Activated CD8-positive, alpha-beta T cell treated with anti-CD3 and anti-CD28 coated beads for 36 hours (primary cell): ENCODE data around the gene CLN3. TPM values are rescaled to one million over a fixed set of nuclear protein-coding genes. Genes with fewer than 3 reads are reported as not detected.

Experiments
- ATAC-seq: fragments of 200-7000 bp; cut with Tn5 transposase; one replicate; pipeline ENCODE4 v1.10.0; 2021; ENCODE audit warnings: mild to moderate bottlenecking, moderate library complexity
- CTCF ChIA-PET: fragments of 350-600 bp; sonication (Branson Sonifier 250); formaldehyde crosslinking; loops from one replicate; lab custom pipeline; 2021; ENCODE audit warnings: antibody characterized with exemption; lab: Charles Lee
- POLR2A ChIA-PET: fragments of 350-600 bp; sonication (Branson Sonifier 250); formaldehyde crosslinking; loops from one replicate; lab custom pipeline; 2021; ENCODE audit warnings: antibody characterized with exemption; lab: Charles Lee
- DNase-seq: peaks from one replicate; pipeline ENCODE4 v3.0.0-alpha.2; 2020
- H3K27ac Mint-ChIP-seq: one replicate; pipeline ENCODE4 v1.8.0; 2021; ENCODE audit warnings: mild to moderate bottlenecking, mixed read lengths
- H3K27me3 Mint-ChIP-seq: one replicate; pipeline ENCODE4 v1.8.0; 2021; ENCODE audit warnings: mixed read lengths
- H3K36me3 Mint-ChIP-seq: one replicate; pipeline ENCODE4 v1.8.0; 2021; ENCODE audit warnings: low read depth, mixed read lengths
- H3K4me1 Mint-ChIP-seq: one replicate; pipeline ENCODE4 v1.8.0; 2021; ENCODE audit warnings: low read depth, mixed read lengths
- H3K4me3 Mint-ChIP-seq: one replicate; pipeline ENCODE4 v1.8.0; 2021; ENCODE audit warnings: mild to moderate bottlenecking, moderate library complexity, mixed read lengths
- H3K9me3 Mint-ChIP-seq: one replicate; pipeline ENCODE4 v1.8.0; 2021; ENCODE audit warnings: mixed read lengths
- intact Hi-C: fragments of 100-400 bp; cut with micrococcal nuclease; formaldehyde crosslinking; loops from one replicate; pipeline ENCODE4 v1.10.0; 2022
- total RNA-seq, 2 experiments: library from RNA; stranded (reverse); gene quantifications; one replicate each; pipeline ENCODE4 v1.2.3, GENCODE V29; 2021
- TF ChIP-seq, protein P1 (sequence below): fragments of 200-600 bp; IDR thresholded peaks from one replicate; pipeline ENCODE4 v1.8.0; 2022; ENCODE audit warnings: antibody characterized with exemption, mild to moderate bottlenecking

Gene CLN3
- total RNA-seq, 2 experiments from 2014 or later: 24.2 to 30.2 TPM

DNA sequence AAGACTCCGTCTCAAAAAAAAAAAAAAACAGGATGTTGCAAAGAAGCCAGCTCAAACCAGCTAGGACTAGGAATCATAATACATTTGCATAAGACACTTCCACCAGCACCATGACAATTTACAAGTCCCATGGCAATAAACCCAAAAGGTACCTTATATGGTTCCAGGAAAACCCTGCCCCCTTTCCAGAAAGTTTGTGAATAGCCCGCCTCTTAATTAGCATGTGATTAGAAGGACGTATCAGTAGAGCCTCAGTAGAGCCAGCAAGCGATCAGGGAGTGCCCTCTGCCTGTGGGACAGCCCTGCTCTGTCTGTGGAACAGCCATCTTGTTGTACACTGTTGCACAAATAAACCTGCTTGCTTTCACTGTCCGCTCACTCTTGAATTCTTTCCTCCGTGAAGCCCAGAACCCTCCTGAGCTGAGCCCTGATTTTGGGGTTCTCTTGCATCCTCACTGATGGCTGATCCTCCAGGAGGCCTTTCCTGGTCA lies 32.9 kb upstream of the CLN3 start:
- Mint-ChIP-seq H3K27ac (no peak overlapping the region), H3K9me3 (no peaks in the 10 kb centered on the region), H3K27me3 (no peaks in the 10 kb centered on the region), H3K36me3 (no peaks in the 10 kb centered on the region), H3K4me1 (peaks cover 6% of the 10 kb centered on the region), H3K4me3 (no peak overlapping the region)
- ChIA-PET CTCF (no interaction called here), POLR2A (interaction anchor here (0.9 kb wide), 1 partner anchor 9 kb away, joined by 3 read pairs; no protein-coding TSS in a partner anchor)
- intact Hi-C loops: no loop called here
- DNase-seq (peak; percentile 24), ATAC-seq (peak; percentile 82)
- TF ChIP-seq, protein P1, sequence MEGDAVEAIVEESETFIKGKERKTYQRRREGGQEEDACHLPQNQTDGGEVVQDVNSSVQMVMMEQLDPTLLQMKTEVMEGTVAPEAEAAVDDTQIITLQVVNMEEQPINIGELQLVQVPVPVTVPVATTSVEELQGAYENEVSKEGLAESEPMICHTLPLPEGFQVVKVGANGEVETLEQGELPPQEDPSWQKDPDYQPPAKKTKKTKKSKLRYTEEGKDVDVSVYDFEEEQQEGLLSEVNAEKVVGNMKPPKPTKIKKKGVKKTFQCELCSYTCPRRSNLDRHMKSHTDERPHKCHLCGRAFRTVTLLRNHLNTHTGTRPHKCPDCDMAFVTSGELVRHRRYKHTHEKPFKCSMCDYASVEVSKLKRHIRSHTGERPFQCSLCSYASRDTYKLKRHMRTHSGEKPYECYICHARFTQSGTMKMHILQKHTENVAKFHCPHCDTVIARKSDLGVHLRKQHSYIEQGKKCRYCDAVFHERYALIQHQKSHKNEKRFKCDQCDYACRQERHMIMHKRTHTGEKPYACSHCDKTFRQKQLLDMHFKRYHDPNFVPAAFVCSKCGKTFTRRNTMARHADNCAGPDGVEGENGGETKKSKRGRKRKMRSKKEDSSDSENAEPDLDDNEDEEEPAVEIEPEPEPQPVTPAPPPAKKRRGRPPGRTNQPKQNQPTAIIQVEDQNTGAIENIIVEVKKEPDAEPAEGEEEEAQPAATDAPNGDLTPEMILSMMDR: no peak

DNA sequence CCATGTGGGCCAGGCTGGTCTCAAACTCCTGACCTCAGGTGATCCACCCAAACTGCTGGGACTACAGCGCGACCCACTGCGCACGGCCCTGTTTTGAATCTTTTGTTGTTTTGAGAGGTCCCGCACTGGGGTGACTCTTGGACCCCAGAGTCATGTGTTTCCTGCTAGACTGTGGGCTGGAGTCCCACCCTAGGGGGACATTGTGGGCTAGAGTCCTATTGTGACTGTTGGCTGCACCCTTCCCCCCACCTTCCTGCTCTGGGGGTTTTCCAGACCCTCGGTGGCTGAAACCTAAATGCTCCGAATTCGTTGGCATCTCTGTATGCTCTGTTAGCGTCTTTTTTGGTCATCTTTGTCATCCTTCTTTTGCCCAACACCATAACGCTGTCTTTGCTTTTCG lies 30.9 kb upstream of the CLN3 start:
- TF ChIP-seq, protein P1: no peak
- ATAC-seq (peak; percentile 27), DNase-seq (peak; percentile 35)
- Mint-ChIP-seq H3K27me3 (no peaks in the 10 kb centered on the region), H3K36me3 (no peaks in the 10 kb centered on the region), H3K4me1 (peaks cover 6% of the 10 kb centered on the region), H3K9me3 (no peaks in the 10 kb centered on the region), H3K27ac (no peak overlapping the region), H3K4me3 (no peak overlapping the region)
- CTCF ChIA-PET: no interaction called here
- POLR2A ChIA-PET: interaction anchor here (1.1 kb wide), 1 partner anchor 18 kb away, joined by 3 read pairs; no protein-coding TSS in a partner anchor
- intact Hi-C loops: no loop called here

DNA sequence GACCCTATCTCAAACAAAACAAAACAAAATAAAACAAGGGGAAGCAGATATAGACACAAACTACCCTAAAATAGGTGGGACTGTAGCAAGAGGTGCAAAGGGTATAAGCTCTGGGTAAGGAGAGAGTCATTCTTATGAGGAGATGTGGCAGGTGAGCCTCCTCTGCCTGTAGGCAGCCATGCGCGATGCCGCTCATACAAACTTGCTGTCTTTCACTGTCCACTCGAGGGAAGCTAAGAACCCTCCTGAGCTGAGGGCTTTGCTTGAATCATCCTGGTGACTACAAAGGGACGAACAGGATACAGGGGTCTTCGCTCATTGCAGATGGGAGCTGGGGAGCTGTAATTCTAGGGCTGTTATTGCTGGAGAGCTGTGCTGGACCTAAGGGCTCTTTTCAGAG lies 29.6 kb upstream of the CLN3 start:
- ChIA-PET CTCF (no interaction called here), POLR2A (interaction anchor here (1.1 kb wide), 1 partner anchor 20 kb away, joined by 3 read pairs; no protein-coding TSS in a partner anchor)
- no peak for ATAC-seq
- intact Hi-C loops: no loop called here
- no peak for DNase-seq
- TF ChIP-seq, protein P1: no peak
- Mint-ChIP-seq H3K36me3 (no peaks in the 10 kb centered on the region), H3K4me3 (no peak overlapping the region), H3K27me3 (no peaks in the 10 kb centered on the region), H3K4me1 (peaks cover 6% of the 10 kb centered on the region), H3K27ac (no peak overlapping the region), H3K9me3 (no peaks in the 10 kb centered on the region)

DNA sequence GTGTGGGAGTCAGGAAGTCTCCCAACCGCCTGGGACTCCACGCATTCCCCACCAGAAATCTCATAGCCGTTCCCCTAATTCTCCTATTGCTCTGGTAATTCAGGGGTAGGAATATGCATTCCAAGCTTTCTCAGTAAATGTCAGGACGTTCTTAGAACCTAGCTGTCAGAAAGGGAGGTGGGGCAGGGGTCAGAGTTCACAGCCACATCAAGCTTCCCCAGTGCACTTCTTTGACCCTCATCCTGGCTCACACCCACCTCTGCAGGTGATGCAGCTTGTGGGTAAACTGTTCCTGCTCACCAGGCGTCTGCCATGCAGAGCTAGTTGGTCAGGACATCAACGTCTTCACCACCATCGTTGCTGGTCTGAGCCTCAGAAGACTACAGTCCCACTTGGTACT lies 28.8 kb upstream of the CLN3 start:
- H3K9me3 Mint-ChIP-seq: no peaks in the 10 kb centered on the region
- no peak for ATAC-seq
- no peaks in the 10 kb centered on the region for H3K36me3 Mint-ChIP-seq
- DNase-seq: no peak
- no peaks in the 10 kb centered on the region for H3K27me3 Mint-ChIP-seq
- intact Hi-C loops: no loop called here
- ChIA-PET CTCF (no interaction called here), POLR2A (no interaction called here)
- H3K4me1 Mint-ChIP-seq: peaks cover 6% of the 10 kb centered on the region
- H3K4me3 Mint-ChIP-seq: no peak overlapping the region
- TF ChIP-seq, protein P1: no peak
- H3K27ac Mint-ChIP-seq: no peak overlapping the region

DNA sequence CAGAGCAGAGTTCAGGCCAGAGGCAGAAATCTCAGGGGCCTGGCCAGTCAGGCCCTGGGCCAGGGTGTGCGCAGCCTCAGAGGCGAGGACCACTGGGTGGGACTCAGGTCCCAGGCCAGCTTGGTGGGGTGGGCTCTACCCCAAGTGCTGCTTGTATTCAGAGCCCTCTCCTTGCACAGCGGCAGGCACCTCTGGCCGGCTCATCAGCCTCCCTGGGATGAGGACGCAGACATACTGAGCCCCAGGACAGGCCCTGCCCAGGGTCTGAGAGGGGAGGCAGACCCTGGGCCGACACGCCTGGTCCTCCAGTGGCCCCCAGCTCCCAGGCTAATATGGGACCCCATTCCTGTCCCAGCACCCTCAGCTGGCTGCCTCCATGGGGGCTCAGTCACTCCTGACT lies 22.4 kb upstream of the CLN3 start:
- POLR2A ChIA-PET: interaction anchor here (1.0 kb wide), 1 partner anchor 35 kb away, joined by 3 read pairs; no protein-coding TSS in a partner anchor
- H3K36me3 Mint-ChIP-seq: no peaks in the 10 kb centered on the region
- intact Hi-C loops: no loop called here
- CTCF ChIA-PET: no interaction called here
- H3K27me3 Mint-ChIP-seq: no peaks in the 10 kb centered on the region
- H3K9me3 Mint-ChIP-seq: no peaks in the 10 kb centered on the region
- H3K4me1 Mint-ChIP-seq: peaks cover 2% of the 10 kb centered on the region
- no peak overlapping the region for H3K4me3 Mint-ChIP-seq
- ATAC-seq: no peak
- TF ChIP-seq, protein P1: no peak
- DNase-seq: no peak
- H3K27ac Mint-ChIP-seq: no peak overlapping the region
